GM18868 (cell line): ENCODE data around the gene CABCOCO1.

Experiments
- ATAC-seq: cut with Tn5 transposase; IDR thresholded peaks from one replicate; pipeline ENCODE4 v1.9.1; 2021; ENCODE audit warnings: mild to moderate bottlenecking, moderate library complexity; ENCODE audit not compliant: unreplicated experiment

CABCOCO1 gene

GRCh38 chr10:61754587-61755550 lies 92.1 kb downstream of the CABCOCO1 start:
- no peak for ATAC-seq

DNA sequence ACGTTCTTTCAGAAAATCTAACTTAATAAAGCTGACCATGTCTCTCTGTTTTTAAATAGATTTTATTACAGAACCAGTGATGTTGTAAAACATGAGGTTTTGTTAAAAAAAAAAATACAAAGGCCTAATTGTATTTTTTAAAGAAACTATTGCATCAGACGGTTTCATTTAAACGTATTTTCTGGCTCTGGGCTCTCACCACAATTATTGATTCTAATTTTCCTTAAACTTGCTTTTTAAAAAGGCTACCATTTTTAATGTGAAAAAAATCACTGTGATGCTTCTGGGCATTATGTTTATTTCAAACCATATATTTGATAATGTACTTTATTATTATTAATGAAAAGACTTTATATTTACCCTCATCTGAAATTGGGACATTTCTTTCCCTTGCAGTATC lies 94.3 kb downstream of the CABCOCO1 start:
- no peak for ATAC-seq

- no peak for ATAC-seq
These were observed 95.0 kb downstream of the CABCOCO1 start for GRCh38 chr10:61757525-61758397.

DNA sequence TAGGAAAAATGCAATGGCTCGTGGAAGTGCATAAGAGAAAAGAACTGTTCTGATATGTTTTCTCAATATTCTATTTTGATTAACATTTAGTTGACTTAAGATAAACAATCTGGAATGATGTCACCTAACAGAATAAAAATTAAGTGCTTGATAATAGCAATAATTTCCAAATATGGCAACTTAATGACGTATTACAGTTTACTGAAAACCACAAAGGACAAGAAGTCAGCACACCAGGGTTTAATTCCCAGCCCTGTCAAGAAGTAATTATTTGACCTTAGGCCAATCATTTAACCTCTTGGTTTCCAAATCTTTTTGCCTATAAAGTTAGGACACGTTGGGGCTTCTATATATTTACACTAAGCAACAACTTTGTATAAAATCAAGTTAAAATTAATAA lies 95.7 kb downstream of the CABCOCO1 start:
- ATAC-seq: no peak

DNA sequence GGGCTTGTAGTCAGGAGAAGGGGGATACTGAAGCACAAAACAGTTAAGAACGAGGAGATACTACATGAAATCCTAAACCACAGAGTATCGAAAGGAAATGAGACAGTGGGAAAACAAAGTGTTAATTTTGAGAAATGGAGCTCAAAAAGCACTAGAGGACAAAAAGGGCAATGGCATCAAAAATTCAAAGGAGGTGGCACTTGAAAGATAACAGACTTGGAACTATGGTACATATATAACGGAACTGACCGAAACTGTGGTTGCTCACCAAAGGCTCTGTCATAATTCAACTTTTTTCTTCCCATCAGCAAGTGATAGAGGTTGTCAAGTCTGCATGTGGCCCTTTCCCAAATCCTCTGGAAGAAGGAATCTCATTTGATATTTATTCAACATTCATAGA lies 97.0 kb downstream of the CABCOCO1 start:
- no peak for ATAC-seq

GRCh38 chr10:61760943-61761824 lies 98.5 kb downstream of the CABCOCO1 start:
- no peak for ATAC-seq

- no peak for ATAC-seq
These were observed 99.1 kb downstream of the CABCOCO1 start for GRCh38 chr10:61761825-61762217.

- no peak for ATAC-seq
These were observed 101.0 kb downstream of the CABCOCO1 start for GRCh38 chr10:61763778-61764177.

- no peak for ATAC-seq
These were observed 101.8 kb downstream of the CABCOCO1 start for GRCh38 chr10:61764486-61764885.

DNA sequence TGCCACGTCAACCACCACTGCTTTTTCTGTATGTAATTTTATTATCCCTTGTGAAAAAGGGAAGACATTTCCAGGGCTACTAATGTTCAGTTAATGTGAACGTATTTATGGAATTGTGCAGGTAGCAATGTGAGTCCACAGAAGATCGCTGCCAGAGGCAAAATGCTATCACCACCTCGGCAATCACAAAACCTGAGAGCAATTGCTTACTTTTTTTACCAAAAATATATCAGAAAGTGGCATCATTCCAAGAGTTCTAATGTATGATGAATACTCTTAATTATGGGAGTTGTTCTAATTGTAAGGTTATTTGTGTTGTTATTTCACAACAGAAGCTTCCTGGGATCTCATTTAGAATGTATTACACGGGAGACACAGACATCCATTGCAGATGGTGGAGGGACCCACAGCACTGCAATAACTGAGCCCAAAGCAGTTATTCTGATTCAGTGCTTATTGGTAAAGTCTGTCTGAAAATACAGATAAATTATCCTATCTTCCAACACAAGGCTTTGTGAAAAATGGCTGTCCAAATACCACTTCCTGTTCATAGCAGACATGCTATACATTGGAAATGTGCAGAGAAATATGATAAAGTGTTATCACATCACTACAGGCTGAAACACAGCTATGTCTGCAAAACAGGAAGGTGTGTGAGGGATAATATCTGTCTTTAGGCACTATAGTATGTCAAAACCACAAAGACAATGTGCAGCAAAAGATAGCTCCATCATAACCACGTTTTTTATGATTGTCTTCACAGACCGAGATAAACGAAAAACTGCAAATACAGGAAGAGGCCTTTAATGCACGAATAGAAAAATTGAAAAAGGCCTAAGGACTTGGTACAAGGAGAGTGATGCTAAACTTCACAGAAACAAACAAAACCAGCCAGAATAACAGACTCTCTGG lies 102.7 kb downstream of the CABCOCO1 start:
- no peak for ATAC-seq

GRCh38 chr10:61766927-61767326 lies 104.2 kb downstream of the CABCOCO1 start:
- no peak for ATAC-seq

- no peak for ATAC-seq
These were observed 111.3 kb downstream of the CABCOCO1 start for GRCh38 chr10:61774031-61774430.

- no peak for ATAC-seq
These were observed 112.4 kb downstream of the CABCOCO1 start for GRCh38 chr10:61775111-61775510.

- no peak for ATAC-seq
These were observed 114.0 kb downstream of the CABCOCO1 start for GRCh38 chr10:61776615-61777266.

DNA sequence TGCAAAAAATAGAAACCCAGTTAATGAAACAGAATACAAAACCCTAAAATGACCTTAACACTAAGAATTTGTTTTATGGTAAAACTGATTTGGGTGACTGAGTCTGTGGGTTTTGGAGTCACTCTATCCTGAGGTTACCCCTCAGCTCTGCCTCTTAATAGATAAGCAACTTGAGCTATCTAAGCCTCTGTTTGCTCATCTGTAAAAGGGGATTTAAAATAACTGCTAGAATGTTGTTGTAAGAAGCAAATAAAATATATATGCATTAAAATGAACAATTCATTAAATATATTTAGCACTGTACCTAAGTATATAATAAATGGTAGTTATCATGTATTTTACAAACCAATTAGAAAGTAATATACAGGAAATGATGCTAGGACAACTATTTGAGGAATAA lies 115.4 kb downstream of the CABCOCO1 start:
- ATAC-seq: no peak

DNA sequence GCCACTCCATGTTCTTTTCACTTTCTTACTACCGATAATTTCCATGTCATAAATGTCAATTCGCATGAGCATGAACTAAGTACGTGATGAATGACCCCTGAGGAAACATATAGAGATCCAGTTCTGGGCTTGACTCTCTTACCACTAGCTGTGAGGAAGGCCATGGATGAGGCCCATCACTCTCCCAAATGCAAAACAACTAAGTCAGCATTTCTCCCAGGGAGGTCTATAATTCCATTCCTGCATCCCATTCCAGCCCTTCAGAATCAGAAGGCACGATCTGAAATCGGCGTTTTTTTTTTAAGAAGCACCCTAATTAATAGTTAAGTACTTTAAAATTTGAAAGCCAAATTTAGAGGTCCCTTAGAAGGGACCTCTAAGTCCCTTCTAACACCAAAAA lies 116.5 kb downstream of the CABCOCO1 start:
- ATAC-seq: no peak

- no peak for ATAC-seq
These were observed 117.4 kb downstream of the CABCOCO1 start for GRCh38 chr10:61779950-61780659.

DNA sequence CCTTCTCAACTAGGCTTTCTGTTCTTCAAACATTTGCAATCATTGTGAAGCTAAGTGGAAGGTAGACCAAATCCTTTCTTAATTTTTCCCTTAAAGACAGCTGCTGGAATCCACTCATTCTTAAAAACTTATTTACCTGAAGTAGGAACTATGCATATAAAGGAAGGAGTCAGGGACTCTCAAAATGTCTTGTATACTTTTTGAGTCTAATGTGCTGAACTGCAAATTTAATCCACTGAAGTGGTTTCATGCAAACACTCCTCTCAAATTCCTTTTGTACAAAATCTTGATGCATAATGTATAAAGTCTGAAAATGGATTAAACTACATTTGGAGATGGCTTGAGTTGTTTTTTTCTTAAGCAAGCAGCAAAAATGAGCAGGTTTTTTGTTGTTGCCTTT lies 118.0 kb downstream of the CABCOCO1 start:
- ATAC-seq: no peak
